ENCODE results near the gene GJE1.

GJE1 gene

GRCh38 chr6:142165227-142165626 is 32.5 kb downstream of the GJE1 start:
- TF ChIP-seq EZH2phosphoT487 (IDR thresholded peaks at IDR 0.05; ENCODE audit: borderline replicate concordance): no peak
- TF ChIP-seq, protein P1, sequence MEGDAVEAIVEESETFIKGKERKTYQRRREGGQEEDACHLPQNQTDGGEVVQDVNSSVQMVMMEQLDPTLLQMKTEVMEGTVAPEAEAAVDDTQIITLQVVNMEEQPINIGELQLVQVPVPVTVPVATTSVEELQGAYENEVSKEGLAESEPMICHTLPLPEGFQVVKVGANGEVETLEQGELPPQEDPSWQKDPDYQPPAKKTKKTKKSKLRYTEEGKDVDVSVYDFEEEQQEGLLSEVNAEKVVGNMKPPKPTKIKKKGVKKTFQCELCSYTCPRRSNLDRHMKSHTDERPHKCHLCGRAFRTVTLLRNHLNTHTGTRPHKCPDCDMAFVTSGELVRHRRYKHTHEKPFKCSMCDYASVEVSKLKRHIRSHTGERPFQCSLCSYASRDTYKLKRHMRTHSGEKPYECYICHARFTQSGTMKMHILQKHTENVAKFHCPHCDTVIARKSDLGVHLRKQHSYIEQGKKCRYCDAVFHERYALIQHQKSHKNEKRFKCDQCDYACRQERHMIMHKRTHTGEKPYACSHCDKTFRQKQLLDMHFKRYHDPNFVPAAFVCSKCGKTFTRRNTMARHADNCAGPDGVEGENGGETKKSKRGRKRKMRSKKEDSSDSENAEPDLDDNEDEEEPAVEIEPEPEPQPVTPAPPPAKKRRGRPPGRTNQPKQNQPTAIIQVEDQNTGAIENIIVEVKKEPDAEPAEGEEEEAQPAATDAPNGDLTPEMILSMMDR (conservative IDR thresholded peaks at IDR 0.05; ENCODE audit: low read length): no peak
- Histone ChIP-seq H3K4me3 (ENCODE audit: low read length, poor library complexity, severe bottlenecking) (no peak overlapping the region), H3K27me3 (ENCODE audit: insufficient read depth, low read length, poor library complexity, severe bottlenecking) (no peaks in the 10 kb centered on the region), H3K79me2 (ENCODE audit: insufficient read depth, low read length) (peaks cover 59% of the 10 kb centered on the region), H4K20me1 (ENCODE audit: insufficient read depth, low read length, poor library complexity, severe bottlenecking) (peaks cover 45% of the 10 kb centered on the region), H3K9me3 (ENCODE audit: insufficient read depth, low read depth, low read length) (no peaks in the 10 kb centered on the region), H3K9me2 (replicated peaks; ENCODE audit: low read depth, low read length) (no peaks in the 10 kb centered on the region), H3K36me3 (ENCODE audit: insufficient read depth, low read length) (peaks cover 36% of the 10 kb centered on the region), H3K4me1 (ENCODE audit: insufficient read depth, low read length, poor library complexity, severe bottlenecking) (peaks cover 19% of the 10 kb centered on the region), H3K9ac (ENCODE audit: low read depth, low read length, poor library complexity, severe bottlenecking) (no peak overlapping the region), H3K4me2 (ENCODE audit: low read depth, low read length, poor library complexity, severe bottlenecking) (no peak overlapping the region), H2AFZ (ENCODE audit: low read length) (no peak overlapping the region), H3F3A (ENCODE audit: low read depth) (no peaks in the 10 kb centered on the region)

DNA sequence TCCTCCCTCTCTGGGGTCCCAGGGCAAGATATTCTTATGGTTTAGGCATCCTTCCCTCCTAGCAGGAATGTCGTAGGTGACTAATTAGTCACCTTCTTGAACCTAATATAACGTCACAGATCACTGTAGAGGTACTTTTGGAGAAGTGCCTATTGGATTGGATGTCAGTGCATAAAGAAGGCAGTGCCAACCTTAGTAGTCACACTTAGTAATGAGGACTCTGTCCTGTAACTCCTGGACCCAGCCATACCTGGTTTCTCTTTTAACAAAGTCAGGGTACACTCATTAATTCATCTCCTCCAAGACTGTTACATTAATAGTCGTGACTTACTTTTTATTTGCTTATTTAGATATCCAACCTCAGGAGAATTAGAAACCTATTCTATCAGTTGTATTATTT is 34.3 kb downstream of the GJE1 start:
- Histone ChIP-seq H3K9me2 (replicated peaks; ENCODE audit: low read depth, low read length) (no peaks in the 10 kb centered on the region), H3K79me2 (ENCODE audit: insufficient read depth, low read length) (peaks cover 41% of the 10 kb centered on the region), H2AFZ (ENCODE audit: low read length) (no peak overlapping the region), H3K9me3 (ENCODE audit: insufficient read depth, low read depth, low read length) (no peaks in the 10 kb centered on the region), H3F3A (ENCODE audit: low read depth) (no peaks in the 10 kb centered on the region), H3K4me1 (ENCODE audit: insufficient read depth, low read length, poor library complexity, severe bottlenecking) (peaks cover 14% of the 10 kb centered on the region), H3K4me2 (ENCODE audit: low read depth, low read length, poor library complexity, severe bottlenecking) (no peak overlapping the region), H3K9ac (ENCODE audit: low read depth, low read length, poor library complexity, severe bottlenecking) (no peak overlapping the region), H3K4me3 (ENCODE audit: low read length, poor library complexity, severe bottlenecking) (no peak overlapping the region), H3K27me3 (ENCODE audit: insufficient read depth, low read length, poor library complexity, severe bottlenecking) (no peaks in the 10 kb centered on the region), H4K20me1 (ENCODE audit: insufficient read depth, low read length, poor library complexity, severe bottlenecking) (peaks cover 33% of the 10 kb centered on the region), H3K36me3 (ENCODE audit: insufficient read depth, low read length) (peaks cover 53% of the 10 kb centered on the region)
- TF ChIP-seq, protein P1 (conservative IDR thresholded peaks at IDR 0.05; ENCODE audit: low read length): no peak
- no peak for TF ChIP-seq EZH2phosphoT487 (IDR thresholded peaks at IDR 0.05; ENCODE audit: borderline replicate concordance)

GRCh38 chr6:142167486-142167885 is 34.8 kb downstream of the GJE1 start:
- Histone ChIP-seq H3K9me2 (replicated peaks; ENCODE audit: low read depth, low read length) (no peaks in the 10 kb centered on the region), H3K9me3 (ENCODE audit: insufficient read depth, low read depth, low read length) (no peaks in the 10 kb centered on the region), H2AFZ (ENCODE audit: low read length) (no peak overlapping the region), H3K4me1 (ENCODE audit: insufficient read depth, low read length, poor library complexity, severe bottlenecking) (peaks cover 10% of the 10 kb centered on the region), H3K36me3 (ENCODE audit: insufficient read depth, low read length) (peaks cover 57% of the 10 kb centered on the region), H3F3A (ENCODE audit: low read depth) (no peaks in the 10 kb centered on the region), H3K4me2 (ENCODE audit: low read depth, low read length, poor library complexity, severe bottlenecking) (no peak overlapping the region), H3K4me3 (ENCODE audit: low read length, poor library complexity, severe bottlenecking) (no peak overlapping the region), H3K9ac (ENCODE audit: low read depth, low read length, poor library complexity, severe bottlenecking) (no peak overlapping the region), H4K20me1 (ENCODE audit: insufficient read depth, low read length, poor library complexity, severe bottlenecking) (peaks cover 31% of the 10 kb centered on the region), H3K27me3 (ENCODE audit: insufficient read depth, low read length, poor library complexity, severe bottlenecking) (no peaks in the 10 kb centered on the region), H3K79me2 (ENCODE audit: insufficient read depth, low read length) (peaks cover 37% of the 10 kb centered on the region)
- TF ChIP-seq EZH2phosphoT487 (IDR thresholded peaks at IDR 0.05; ENCODE audit: borderline replicate concordance): no peak
- TF ChIP-seq, protein P1 (conservative IDR thresholded peaks at IDR 0.05; ENCODE audit: low read length): no peak
